K562 (cell line): ENCODE measurements around the gene SSTR5. TPM values are rescaled to one million over a fixed set of nuclear protein-coding genes. Genes with fewer than 3 reads are reported as not detected.

Source experiments
- ATAC-seq: fragments of 200-7000 bp; cut with Tn5 transposase; 3 replicates; pipeline ENCODE4 v1.9.1; 2020; ENCODE audit warnings: moderate library complexity
- BruUV-seq: library from RNA; stranded (reverse); fragments of 400-500 nt; replicated peaks from 2 replicates; lab custom pipeline; 2021; lab: Mats Ljungman, UMichigan
- CTCF ChIA-PET: fragments of 300-600 bp; formaldehyde crosslinking; extraction: SDS; loops from one replicate; lab custom pipeline; 2021; ENCODE audit warnings: low intra/inter-chr PET ratio; lab: Yijun Ruan, JAX
- POLR2A ChIA-PET: fragments of 300-600, 350-650 bp; sonication (Branson Sonifier 250); formaldehyde crosslinking; extraction: SDS; loops from one replicate; lab custom pipeline; 2021; ENCODE audit warnings: antibody characterized with exemption, inconsistent platforms; lab: Yijun Ruan, JAX
- DNase-seq, 4 experiments: peaks; one replicate each; pipeline versions ENCODE4 v3.0.0 to v3.0.0-alpha.2; 2011 to 2018; ENCODE audit warnings: low spot score in 3 of 4, mixed read lengths in 3 of 4; ENCODE audit errors: extremely low read depth in 1 of 4
- FAIRE-seq: peaks from 2 replicates; lab custom pipeline; 2011; peaks lifted over from hg19 to GRCh38; lab: Jason Lieb, UNC
- H2AFZ ChIP-seq: 2 replicates; pipeline ENCODE4 v1.6.0; 2011; ENCODE audit warnings: low read depth, low read length, control low read depth, inconsistent platforms
- H3K27ac ChIP-seq: fragments of 200-600 bp; 3 replicates; pipeline ENCODE4 v1.8.0; 2011; ENCODE audit warnings: low read depth, mild to moderate bottlenecking, control low read depth, inconsistent platforms, low read length, moderate library complexity, mixed read lengths; ENCODE audit errors: extremely low read depth
- H3K27me3 ChIP-seq, 2 experiments: fragments of 300-600 bp in 1 of 2; 2 replicates in 1 of 2; 3 replicates in 1 of 2; pipeline versions ENCODE4 v1.6.0 to v1.8.0; 2011; ENCODE audit warnings: inconsistent platforms in 2 of 2, low read length in 2 of 2, mild to moderate bottlenecking in 1 of 2, mixed read lengths in 1 of 2, moderate library complexity in 1 of 2; ENCODE audit not compliant: control insufficient read depth in 2 of 2, insufficient read depth in 2 of 2
- H3K36me3 ChIP-seq: fragments of 300-600 bp; 3 replicates; pipeline ENCODE4 v1.8.0; 2011; ENCODE audit warnings: mild to moderate bottlenecking, low read length, inconsistent platforms; ENCODE audit not compliant: control insufficient read depth, insufficient read depth
- H3K4me1 ChIP-seq, 2 experiments: fragments of 200-600 bp in 1 of 2; replicated peaks in 1 of 2; 2 replicates in 1 of 2; 3 replicates in 1 of 2; pipeline versions ENCODE4 v1.5.1 to v1.8.0; 2011; ENCODE audit warnings: inconsistent platforms in 2 of 2, low read length in 2 of 2, mild to moderate bottlenecking in 1 of 2, mixed read lengths in 1 of 2, moderate library complexity in 1 of 2; ENCODE audit not compliant: control insufficient read depth in 2 of 2, insufficient read depth in 2 of 2
- H3K4me2 ChIP-seq: 2 replicates; pipeline ENCODE4 v1.6.1; 2011; ENCODE audit warnings: low read length, control low read depth, inconsistent platforms, mixed read lengths; ENCODE audit not compliant: insufficient read depth
- H3K4me3 ChIP-seq: fragments of 200-600 bp; sonication (generic), shearing (Covaris generic); 2 replicates; pipeline ENCODE4 v1.5.1; 2016; ENCODE audit warnings: control low read depth, inconsistent platforms
- H3K79me2 ChIP-seq: fragments of 200-600 bp; 3 replicates; pipeline ENCODE4 v1.8.0; 2011; ENCODE audit warnings: low read length, inconsistent platforms; ENCODE audit not compliant: control insufficient read depth, insufficient read depth
- H3K9ac ChIP-seq, 2 experiments: 2 replicates each; pipeline versions ENCODE4 v1.6.0 to v1.6.1; 2011; ENCODE audit warnings: low read depth in 2 of 2, low read length in 2 of 2, control low read depth in 1 of 2, inconsistent platforms in 1 of 2, mild to moderate bottlenecking in 1 of 2, mixed read lengths in 1 of 2; ENCODE audit not compliant: insufficient read depth in 1 of 2
- H3K9me1 ChIP-seq: one replicate; pipeline ENCODE4 v1.6.0; 2011; ENCODE audit warnings: inconsistent platforms, mild to moderate bottlenecking, low read length, moderate library complexity; ENCODE audit not compliant: control insufficient read depth, insufficient read depth
- H3K9me3 ChIP-seq: replicated peaks from 2 replicates; pipeline ENCODE4 v1.5.1; 2011; ENCODE audit warnings: low read depth, low read length, inconsistent platforms; ENCODE audit not compliant: control insufficient read depth, insufficient read depth
- H4K20me1 ChIP-seq: replicated peaks from 2 replicates; pipeline ENCODE4 v1.6.1; 2011; ENCODE audit warnings: low read length, inconsistent platforms, mixed read lengths; ENCODE audit not compliant: control insufficient read depth, insufficient read depth
- DMBX1 ChIP-seq: fragments of 250-450 bp; sonication (Bioruptor Pico); IDR thresholded peaks from 2 replicates; pipeline ENCODE4 v1.8.0; 2022; ENCODE audit warnings: inconsistent platforms, mild to moderate bottlenecking, moderate library complexity, borderline replicate concordance
- HINFP ChIP-seq: fragments of 450-650 bp; conservative IDR thresholded peaks from 2 replicates; pipeline ENCODE4 v1.6.1; 2016; ENCODE audit warnings: missing genetic modification characterization, low read depth, mild to moderate bottlenecking, control low read depth, missing compliant biosample characterization
- L3MBTL2 ChIP-seq: fragments of 450-650 bp; IDR thresholded peaks from 2 replicates; pipeline ENCODE4 v1.6.1; 2016; ENCODE audit warnings: mild to moderate bottlenecking, moderate library complexity
- MIER1 ChIP-seq: fragments of 450-650 bp; IDR thresholded peaks from 2 replicates; pipeline ENCODE4 v1.6.1; 2016; ENCODE audit warnings: antibody characterized with exemption, mild to moderate bottlenecking, low read depth
- MXI1 ChIP-seq: IDR thresholded peaks from 2 replicates; pipeline ENCODE4 v1.6.1; 2011; ENCODE audit warnings: low read depth, mild to moderate bottlenecking, improper control_type of control experiment, low read length
- NFRKB ChIP-seq: fragments of 450-650 bp; IDR thresholded peaks from 2 replicates; pipeline ENCODE4 v1.6.1; 2016; ENCODE audit warnings: low read depth
- TARDBP ChIP-seq: fragments of 450-650 bp; IDR thresholded peaks from 2 replicates; pipeline ENCODE4 v1.6.1; 2016
- ZNF197 ChIP-seq: fragments of 200-800 bp; sonication (Bioruptor generic); IDR thresholded peaks from 2 replicates; pipeline ENCODE4 v1.6.1; 2016; ENCODE audit warnings: low read depth, missing genetic modification characterization, missing compliant biosample characterization
- WGBS: fragments of 100-300 bp; shearing (Covaris generic); methylation state at CpG from one replicate; pipeline ENCODE4 v1.1.6; 2016; ENCODE audit warnings: low coverage, mixed read lengths; ENCODE audit not compliant: insufficient coverage; ENCODE audit errors: missing lambda C conversion rate; 5-methylcytosine and 5-hydroxymethylcytosine counted together
- in situ Hi-C: fragments of 300-500 bp; cut with MboI; formaldehyde crosslinking; loops from 4 replicates; pipeline ENCODE4 v1.15.0; 2018; ENCODE audit warnings: inconsistent platforms, mixed read lengths
- intact Hi-C: fragments of 100-400 bp; cut with micrococcal nuclease; formaldehyde crosslinking; loops from 2 replicates; pipeline ENCODE4 v1.14.2; 2022
- polyA plus RNA-seq, 8 experiments: library from polyadenylated mRNA; depleted of rRNA in 4 of 8; stranded (reverse) in 5 of 8; unstranded in 3 of 8; fragments of >200 nt; fragmentation: Nextera tagmentation in 2 of 8; fragmentation: Illumina TruSeq in 1 of 8; extraction: Ambion mirVana in 2 of 8; extraction: Trizol in 1 of 8; gene quantifications; 2 replicates each; pipeline versions ENCODE4 v1.2.1 to v1.2.3, GENCODE V29; 2011 to 2014; ENCODE audit warnings: inconsistent platforms in 1 of 8, missing spikeins in 1 of 8
- total RNA-seq, 7 experiments: library from RNA; depleted of rRNA in 6 of 7; stranded (reverse); fragments of >200 nt in 6 of 7; fragmentation: Illumina TruSeq in 2 of 7; extraction: Trizol in 2 of 7; gene quantifications; 2 replicates each; pipeline versions ENCODE4 v1.2.1 to v1.2.3, GENCODE V29; 2011 to 2021; ENCODE audit warnings: low replicate concordance in 1 of 7
- TF ChIP-seq, protein P1 (sequence below): fragments of 250-450 bp; sonication (Bioruptor Pico); IDR thresholded peaks from 2 replicates; pipeline ENCODE4 v1.8.0; 2022; ENCODE audit warnings: inconsistent platforms

Gene SSTR5
- total and polyA plus RNA-seq, 9 of the 15 experiments (the other 6 are each of a cell fraction or from before 2014, with no cell fraction given): not detected

GRCh38 chr16:1037394-1038257 lies 34.9 kb upstream of the SSTR5 start:
- no peak for TF ChIP-seq DMBX1 (CRISPR knock-in tag)
- no peak for TF ChIP-seq L3MBTL2
- TF ChIP-seq, protein P1, sequence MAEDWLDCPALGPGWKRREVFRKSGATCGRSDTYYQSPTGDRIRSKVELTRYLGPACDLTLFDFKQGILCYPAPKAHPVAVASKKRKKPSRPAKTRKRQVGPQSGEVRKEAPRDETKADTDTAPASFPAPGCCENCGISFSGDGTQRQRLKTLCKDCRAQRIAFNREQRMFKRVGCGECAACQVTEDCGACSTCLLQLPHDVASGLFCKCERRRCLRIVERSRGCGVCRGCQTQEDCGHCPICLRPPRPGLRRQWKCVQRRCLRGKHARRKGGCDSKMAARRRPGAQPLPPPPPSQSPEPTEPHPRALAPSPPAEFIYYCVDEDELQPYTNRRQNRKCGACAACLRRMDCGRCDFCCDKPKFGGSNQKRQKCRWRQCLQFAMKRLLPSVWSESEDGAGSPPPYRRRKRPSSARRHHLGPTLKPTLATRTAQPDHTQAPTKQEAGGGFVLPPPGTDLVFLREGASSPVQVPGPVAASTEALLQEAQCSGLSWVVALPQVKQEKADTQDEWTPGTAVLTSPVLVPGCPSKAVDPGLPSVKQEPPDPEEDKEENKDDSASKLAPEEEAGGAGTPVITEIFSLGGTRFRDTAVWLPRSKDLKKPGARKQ: no peak
- TF ChIP-seq MXI1: no peak
- no peak for TF ChIP-seq ZNF197 (CRISPR knock-in tag)
- no peak for TF ChIP-seq TARDBP
- TF ChIP-seq MIER1: no peak
- TF ChIP-seq NFRKB: no peak
- no peak for TF ChIP-seq HINFP (tag)
- peaks cover 7 to 38% of the 10 kb centered on the region in 2 experiments; a peak in 3 of 5 replicates for H3K27me3 ChIP-seq
- ChIA-PET POLR2A (no interaction called here), CTCF (no interaction called here)
- H3K27ac ChIP-seq: no peak overlapping the region
- no peaks in the 10 kb centered on the region for H3K79me2 ChIP-seq
- no TSS peak for BruUV-seq
- ATAC-seq (no peak), FAIRE-seq (no peak), DNase-seq (no peak)
- H3K4me3 ChIP-seq: no peak overlapping the region
- H3K4me2 ChIP-seq: no peak overlapping the region
- in situ Hi-C loops: no loop called here
- 9% methylated on average over 23 of the region's 31 CpGs for WGBS
- intact Hi-C loops: no loop called here
- no peaks in the 10 kb centered on the region for H3K9me1 ChIP-seq
- H3K4me1 ChIP-seq: peaks cover 0 to 22% of the 10 kb centered on the region in 2 experiments; a peak in 1 of 5 replicates
- H3K36me3 ChIP-seq: no peaks in the 10 kb centered on the region
- H3K9ac ChIP-seq: no peak overlapping the region
- H2AFZ ChIP-seq: no peak overlapping the region
- peaks cover 10% of the 10 kb centered on the region; the same call in 1 of the 2 replicates for H4K20me1 ChIP-seq
- H3K9me3 ChIP-seq: 0 out of 2 replicates have a peak, but pooled peaks cover 2% of the 10 kb centered on the region
